ENCODE data around the gene ZC2HC1B. TPM values are rescaled to one million over a fixed set of nuclear protein-coding genes. Genes with fewer than 3 reads are reported as not detected.

The ZC2HC1B gene
- total and polyA plus RNA-seq, 10 of the 15 experiments (the other 5 are each of a cell fraction or from before 2014, with no cell fraction given), result 0.09 to 0.36 (median 0.31) TPM; not detected in 5

DNA sequence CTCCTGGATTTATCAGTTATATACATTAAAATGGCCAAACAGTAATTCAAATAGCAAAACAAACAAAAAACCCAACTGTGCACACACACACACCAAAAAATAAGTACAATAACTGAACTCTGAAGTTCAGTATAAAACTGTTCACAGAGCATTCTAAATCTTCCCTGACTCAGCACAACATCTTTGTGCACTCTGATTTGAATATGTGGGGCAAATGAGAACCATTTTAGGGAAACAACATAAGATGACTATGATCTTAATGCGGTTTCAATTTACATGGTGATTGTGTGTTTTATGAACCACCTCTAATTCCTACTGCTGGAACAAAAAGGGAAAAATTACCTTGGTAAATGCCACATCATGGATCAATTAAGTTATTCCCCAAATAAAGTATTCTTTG is 102.0 kb downstream of the ZC2HC1B start:
- Histone ChIP-seq H3K4me2 (ENCODE audit: control insufficient read depth, insufficient read depth) (no peak overlapping the region), H3K79me2 (ENCODE audit: control insufficient read depth, insufficient read depth, low read length) (no peaks in the 10 kb centered on the region), H3K36me3 (ENCODE audit: control insufficient read depth in 2 of 2, insufficient read depth in 2 of 2, low read length in 1 of 2) (peaks cover 0 to 3% of the 10 kb centered on the region in 2 experiments; a peak in 2 of 4 replicates), H2AFZ (ENCODE audit: control insufficient read depth, low read depth, low read length) (no peak overlapping the region), H4K20me1 (ENCODE audit: control insufficient read depth, insufficient read depth) (no peaks in the 10 kb centered on the region), H3K4me1 (ENCODE audit: control insufficient read depth, insufficient read depth, low read length) (no peaks in the 10 kb centered on the region), H3K9ac (ENCODE audit: control insufficient read depth, insufficient read depth, low read length) (no peak overlapping the region), H3K27me3 (replicated peaks in 1 of 2; ENCODE audit: control insufficient read depth in 2 of 2, insufficient read depth in 2 of 2, low read length in 1 of 2) (no peaks in the 10 kb centered on the region), H3K27ac (ENCODE audit: control insufficient read depth, insufficient read depth) (no peak overlapping the region), H3K9me3 (replicated peaks; ENCODE audit: control insufficient read depth, insufficient read depth, low read length) (no peaks in the 10 kb centered on the region), H3K4me3 (no peak overlapping the region)
- ATAC-seq (no peak), FAIRE-seq (no peak), DNase-seq (ENCODE audit: low read depth, low spot score) (no peak)
- ChIA-PET RAD21 (ENCODE audit: unreplicated experiment) (no interaction called here), POLR2A (no interaction called here), SMC1A (ENCODE audit: uncharacterized antibody, unreplicated experiment) (no interaction called here), CTCF (no interaction called here)
- intact Hi-C loops (cut with micrococcal nuclease; ENCODE audit: unreplicated experiment) (no loop called here), in situ Hi-C loops (cut with MboI) (no loop called here)
- no TSS peak for BruUV-seq (replicated peaks)
- WGBS (ENCODE audit: insufficient coverage, insufficient replicate concordance, low lambda C conversion rate, missing lambda C conversion rate), result 50% methylated on average over 1 of the region's 1 CpG
- TF ChIP-seq, protein P1, sequence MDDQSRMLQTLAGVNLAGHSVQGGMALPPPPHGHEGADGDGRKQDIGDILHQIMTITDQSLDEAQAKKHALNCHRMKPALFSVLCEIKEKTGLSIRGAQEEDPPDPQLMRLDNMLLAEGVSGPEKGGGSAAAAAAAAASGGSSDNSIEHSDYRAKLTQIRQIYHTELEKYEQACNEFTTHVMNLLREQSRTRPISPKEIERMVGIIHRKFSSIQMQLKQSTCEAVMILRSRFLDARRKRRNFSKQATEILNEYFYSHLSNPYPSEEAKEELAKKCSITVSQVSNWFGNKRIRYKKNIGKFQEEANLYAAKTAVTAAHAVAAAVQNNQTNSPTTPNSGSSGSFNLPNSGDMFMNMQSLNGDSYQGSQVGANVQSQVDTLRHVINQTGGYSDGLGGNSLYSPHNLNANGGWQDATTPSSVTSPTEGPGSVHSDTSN (IDR thresholded peaks at IDR 0.05; ENCODE audit: insufficient replicate concordance, low read depth, low read length), result no peak
- TF ChIP-seq KDM1A (IDR thresholded peaks at IDR 0.05; ENCODE audit: borderline replicate concordance), result no peak
- TF ChIP-seq MEF2A (IDR thresholded peaks at IDR 0.05; ENCODE audit: insufficient read depth, low read depth, low read length), result no peak
- no peak for TF ChIP-seq SMARCA5 (IDR thresholded peaks at IDR 0.05)
- no peak for TF ChIP-seq TBL1XR1 (IDR thresholded peaks at IDR 0.05; ENCODE audit: low read depth, low read length)
- no peak for TF ChIP-seq MTA2 (IDR thresholded peaks at IDR 0.05; ENCODE audit: low read depth)
- TF ChIP-seq PML (IDR thresholded peaks at IDR 0.05; ENCODE audit: low read length), result no peak
- TF ChIP-seq HDAC2 (IDR thresholded peaks at IDR 0.05), result no peak
- TF ChIP-seq CREM (IDR thresholded peaks at IDR 0.05; ENCODE audit: low read depth), result no peak
- no peak for TF ChIP-seq IRF4 (IDR thresholded peaks at IDR 0.05; ENCODE audit: low read depth, low read length)
- TF ChIP-seq HDAC6 (IDR thresholded peaks at IDR 0.05; ENCODE audit: unreplicated experiment), result no peak
- TF ChIP-seq, protein P2, sequence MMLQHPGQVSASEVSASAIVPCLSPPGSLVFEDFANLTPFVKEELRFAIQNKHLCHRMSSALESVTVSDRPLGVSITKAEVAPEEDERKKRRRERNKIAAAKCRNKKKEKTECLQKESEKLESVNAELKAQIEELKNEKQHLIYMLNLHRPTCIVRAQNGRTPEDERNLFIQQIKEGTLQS (IDR thresholded peaks at IDR 0.05; ENCODE audit: borderline replicate concordance, extremely low read depth, low read depth, low read length), result no peak
- no peak for TF ChIP-seq SIN3A (IDR thresholded peaks at IDR 0.05; ENCODE audit: low read depth, low read length)
- no peak for TF ChIP-seq EGR1 (IDR thresholded peaks at IDR 0.05; ENCODE audit: borderline replicate concordance in 1 of 2, low read depth in 2 of 2, low read length in 2 of 2)
- TF ChIP-seq SRF (IDR thresholded peaks at IDR 0.05; ENCODE audit: low read depth in 2 of 2, low read length in 2 of 2), result no peak
- no peak for TF ChIP-seq BCL11A (IDR thresholded peaks at IDR 0.05; ENCODE audit: low read depth, low read length)
- TF ChIP-seq RAD21 (IDR thresholded peaks at IDR 0.05; ENCODE audit: insufficient read depth, low read depth, low read length), result no peak
- TF ChIP-seq, protein P3, sequence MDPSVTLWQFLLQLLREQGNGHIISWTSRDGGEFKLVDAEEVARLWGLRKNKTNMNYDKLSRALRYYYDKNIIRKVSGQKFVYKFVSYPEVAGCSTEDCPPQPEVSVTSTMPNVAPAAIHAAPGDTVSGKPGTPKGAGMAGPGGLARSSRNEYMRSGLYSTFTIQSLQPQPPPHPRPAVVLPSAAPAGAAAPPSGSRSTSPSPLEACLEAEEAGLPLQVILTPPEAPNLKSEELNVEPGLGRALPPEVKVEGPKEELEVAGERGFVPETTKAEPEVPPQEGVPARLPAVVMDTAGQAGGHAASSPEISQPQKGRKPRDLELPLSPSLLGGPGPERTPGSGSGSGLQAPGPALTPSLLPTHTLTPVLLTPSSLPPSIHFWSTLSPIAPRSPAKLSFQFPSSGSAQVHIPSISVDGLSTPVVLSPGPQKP (IDR thresholded peaks at IDR 0.05; ENCODE audit: low read depth, low read length), result no peak
